Uterine smooth muscle cell (primary cell): Measurements from ENCODE around the gene ASF1B. TPM values are rescaled to one million over a fixed set of nuclear protein-coding genes. Genes with fewer than 3 reads are reported as not detected.

ENCODE experiments used
- total RNA-seq: library from RNA; depleted of rRNA; stranded (reverse); fragments of >200 nt; gene quantifications from 2 replicates; pipeline ENCODE4 v1.2.3, GENCODE V29; 2014

The ASF1B gene
- total RNA-seq: 7.2 and 24.0 TPM in 2 replicates

GRCh38 chr19:14136509-14137281 is at the start of gene ASF1B:
Gene ASF1B (minus strand): TSS chr19:14136589. CDS start chr19:14136456, 133 bp downstream.

GRCh38 chr19:14117668-14118164 is 18.7 kb downstream of the ASF1B start, which contains the start of gene PRKACA:
Gene PRKACA (minus strand): TSS chr19:14117762. CDS start chr19:14117547, 215 bp downstream.

GRCh38 chr19:14090509-14091080 is 45.8 kb downstream of the ASF1B start, which contains the start of gene SAMD1:
Gene SAMD1 (minus strand): TSS chr19:14090751.

GRCh38 chr19:14085309-14085995 is 50.9 kb downstream of the ASF1B start, which contains the start of gene C19orf67:
Gene C19orf67 (minus strand): TSS chr19:14085783. CDS start chr19:14085627, 156 bp downstream.

GRCh38 chr19:14072535-14073260 is 63.7 kb downstream of the ASF1B start, which contains the start of gene MISP3:
Gene MISP3 (plus strand): TSS chr19:14072786. CDS start chr19:14073310, 524 bp downstream.

Other genes with a start within 250 kb of the ASF1B start
- 0.55 and 0.87 TPM in 2 replicates for gene BRME1, start 230.5 kb downstream of the ASF1B start, total RNA-seq
- gene CC2D1A, start 230.4 kb downstream of the ASF1B start, total RNA-seq: 6.9 and 8.0 TPM in 2 replicates
- gene PODNL1, start 198.2 kb downstream of the ASF1B start, total RNA-seq: under 0.01 and 1.2 TPM in 2 replicates
- 5.5 and 14.9 TPM in 2 replicates for gene DCAF15, start 184.1 kb downstream of the ASF1B start, total RNA-seq
- gene RFX1, start 130.3 kb downstream of the ASF1B start, total RNA-seq: 3.7 and 3.9 TPM in 2 replicates
- gene RLN3, start 108.4 kb downstream of the ASF1B start, total RNA-seq: not detected in 2 replicates
- gene IL27RA, start 104.8 kb downstream of the ASF1B start, total RNA-seq: 1.00 and 2.4 TPM in 2 replicates
- gene PALM3, start 74.5 kb downstream of the ASF1B start, total RNA-seq: 0.55 and 0.87 TPM in 2 replicates
- gene MISP3, start 63.8 kb downstream of the ASF1B start, total RNA-seq: 0.11 and 0.25 TPM in 2 replicates
- gene C19orf67, start 50.8 kb downstream of the ASF1B start, total RNA-seq: not detected in 2 replicates
- 22.1 and 30.0 TPM in 2 replicates for gene SAMD1, start 45.8 kb downstream of the ASF1B start, total RNA-seq
- 47.5 and 56.1 TPM in 2 replicates for gene PRKACA, start 18.8 kb downstream of the ASF1B start, total RNA-seq
- gene ADGRL1, start 69.6 kb upstream of the ASF1B start, total RNA-seq: 0.77 and 1.4 TPM in 2 replicates
- 42.4 and 42.9 TPM in 2 replicates for gene ADGRE5, start 244.9 kb upstream of the ASF1B start, total RNA-seq